Erythroblast (primary cell): Measurements from ENCODE around the gene IL17B.

Experiments
- GATA1 ChIP-seq: IDR thresholded peaks from 2 replicates; pipeline ENCODE4 v1.6.1; 2011; ENCODE audit warnings: low read depth, mild to moderate bottlenecking, control low read depth, low read length, moderate library complexity
- POLR2A ChIP-seq: IDR thresholded peaks from 2 replicates; pipeline ENCODE4 v1.6.1; 2011; ENCODE audit warnings: mild to moderate bottlenecking, low read length

GRCh38 chr5:149345892-149346222, 33.2 kb downstream of the IL17B start:
- no peak for TF ChIP-seq POLR2A
- no peak for TF ChIP-seq GATA1
